Psoas muscle (tissue), 8 donors: ENCODE measurements around the gene CIT. TPM values are rescaled to one million over a fixed set of nuclear protein-coding genes. Genes with fewer than 3 reads are reported as not detected.

Experiments
- ATAC-seq, 4 donors: fragments of 200-7000 bp; cut with Tn5 transposase; one replicate each; pipeline ENCODE4 v1.9.1; 2020; ENCODE audit warnings: moderate library complexity in 3 of 4, mild to moderate bottlenecking in 2 of 4
- DNase-seq, 2 donors: peaks; one replicate each; pipeline ENCODE4 v3.0.0-alpha.2; 2020
- H3K27ac ChIP-seq: fragments of 200-600 bp; one replicate; pipeline ENCODE4 v1.8.0; 2022
- H3K27me3 ChIP-seq, 3 donors: fragments of 200-600 bp in 1 of 3; one replicate each; pipeline versions ENCODE4 v1.6.1 to v1.8.0; 2013 to 2022; ENCODE audit warnings: low read length in 2 of 3, mild to moderate bottlenecking in 2 of 3, moderate library complexity in 1 of 3; ENCODE audit not compliant: insufficient read depth in 3 of 3
- H3K36me3 ChIP-seq, 2 donors: fragments of 200-600 bp in 1 of 2; one replicate each; pipeline versions ENCODE4 v1.6.1 to v1.8.0; 2013 to 2022; ENCODE audit warnings: low read depth in 1 of 2, mild to moderate bottlenecking in 1 of 2, moderate library complexity in 1 of 2; ENCODE audit not compliant: insufficient read depth in 1 of 2
- H3K4me1 ChIP-seq: fragments of 200-600 bp; one replicate; pipeline ENCODE4 v1.8.0; 2022
- H3K4me3 ChIP-seq: fragments of 200-600 bp; one replicate; pipeline ENCODE4 v1.8.0; 2022; ENCODE audit warnings: mild to moderate bottlenecking
- H3K9me3 ChIP-seq: fragments of 200-600 bp; one replicate; pipeline ENCODE4 v1.8.0; 2022
- WGBS, 3 donors: extraction: QIAGEN DNeasy Blood & Tissue Kit; methylation state at CpG; one replicate each; pipeline versions ENCODE4 v1.1.6 to v1.1.7; 2013; 5-methylcytosine and 5-hydroxymethylcytosine counted together
- intact Hi-C, 2 donors: fragments of 100-400 bp; cut with DNase I; formaldehyde crosslinking; loops; one replicate each; pipeline versions ENCODE4 v1.11.0 to v1.14.2; 2022
- polyA plus RNA-seq, 3 donors: library from polyadenylated mRNA; stranded (reverse); fragments of 200-250 nt; gene quantifications; one replicate each; pipeline ENCODE4 v1.2.3, GENCODE V29; 2013
- total RNA-seq, 4 donors: library from RNA; stranded (reverse); fragmentation: NEBNext Ultra II Directional in 2 of 4; extraction: Animal tissue kit (Norgen Biotek cat#: 25700) in 2 of 4; gene quantifications; one replicate each; pipeline versions ENCODE4 v1.2.1 to v1.2.4, GENCODE V29; 2021 to 2023
- TF ChIP-seq, protein P1 (sequence below): fragments of 200-600 bp; IDR thresholded peaks from one replicate; pipeline ENCODE4 v1.8.0; 2022; ENCODE audit warnings: antibody characterized with exemption
- donor health status: healthy with polysubstance abuse.
- donor health status: DM: no; HTN: no; CAD: no; lungs with moderate emphysema.
- donor health status: Bipolar disorder and iron deficiency.
- donor health status: healthy.
- donor health status: DM: yes; HTN: yes; CAD: no.
- donor health status: DM: no; HTN: no; CAD: no.
- donor health status: DM: no; HTN: no; CAD: no.
- donor health status: DM: yes; HTN: yes; CAD: no.

CIT gene
- total and polyA plus RNA-seq, 7 donors = 0.06 to 2.4 (median 0.40) TPM

DNA sequence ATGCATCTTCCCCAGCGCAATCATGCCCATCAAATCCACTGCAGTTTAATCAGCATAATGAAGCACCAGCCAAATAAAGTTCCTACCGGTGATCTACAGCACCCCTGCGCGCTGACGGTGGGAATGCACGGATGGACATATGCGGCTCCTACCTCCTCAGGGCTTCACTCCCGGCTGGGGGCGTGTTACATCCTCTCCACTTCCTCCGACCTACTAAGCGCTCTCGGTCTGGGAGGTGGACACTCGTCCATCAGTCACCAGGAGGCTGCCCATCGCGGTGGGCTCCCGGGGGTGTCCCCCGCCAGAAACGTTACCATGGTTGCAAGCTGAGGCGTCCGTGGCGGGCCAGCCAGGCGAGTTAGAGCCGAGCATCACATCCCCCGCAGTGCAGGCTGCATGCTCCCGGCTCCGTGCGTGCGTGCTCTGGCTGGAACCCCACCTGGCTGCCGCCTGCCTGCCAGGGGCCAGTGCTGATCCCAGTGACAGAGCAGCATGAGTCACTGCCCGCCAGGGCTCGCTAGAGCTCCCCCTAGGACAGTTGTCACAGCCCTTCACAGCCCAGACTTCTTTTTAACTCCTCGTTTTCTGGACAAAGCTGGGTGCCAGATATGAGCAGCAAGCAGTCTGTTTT lies 73.0 kb downstream of the CIT start:
- WGBS, 3 donors = 11 to 21% (median 16%) methylated on average over 32 of the region's 32 CpGs
- peaks cover 13% of the 10 kb centered on the region for H3K4me1 ChIP-seq
- no peaks in the 10 kb centered on the region for H3K36me3 ChIP-seq
- H3K9me3 ChIP-seq = no peaks in the 10 kb centered on the region
- H3K4me3 ChIP-seq = peak overlapping the region; percentile 48
- H3K27ac ChIP-seq = no peak overlapping the region
- ATAC-seq = peak; percentile 98 to 100 (median 99)
- peak; percentile 75 to 87 for DNase-seq
- TF ChIP-seq, protein P1, sequence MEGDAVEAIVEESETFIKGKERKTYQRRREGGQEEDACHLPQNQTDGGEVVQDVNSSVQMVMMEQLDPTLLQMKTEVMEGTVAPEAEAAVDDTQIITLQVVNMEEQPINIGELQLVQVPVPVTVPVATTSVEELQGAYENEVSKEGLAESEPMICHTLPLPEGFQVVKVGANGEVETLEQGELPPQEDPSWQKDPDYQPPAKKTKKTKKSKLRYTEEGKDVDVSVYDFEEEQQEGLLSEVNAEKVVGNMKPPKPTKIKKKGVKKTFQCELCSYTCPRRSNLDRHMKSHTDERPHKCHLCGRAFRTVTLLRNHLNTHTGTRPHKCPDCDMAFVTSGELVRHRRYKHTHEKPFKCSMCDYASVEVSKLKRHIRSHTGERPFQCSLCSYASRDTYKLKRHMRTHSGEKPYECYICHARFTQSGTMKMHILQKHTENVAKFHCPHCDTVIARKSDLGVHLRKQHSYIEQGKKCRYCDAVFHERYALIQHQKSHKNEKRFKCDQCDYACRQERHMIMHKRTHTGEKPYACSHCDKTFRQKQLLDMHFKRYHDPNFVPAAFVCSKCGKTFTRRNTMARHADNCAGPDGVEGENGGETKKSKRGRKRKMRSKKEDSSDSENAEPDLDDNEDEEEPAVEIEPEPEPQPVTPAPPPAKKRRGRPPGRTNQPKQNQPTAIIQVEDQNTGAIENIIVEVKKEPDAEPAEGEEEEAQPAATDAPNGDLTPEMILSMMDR = peak; percentile 41
- intact Hi-C loops = loop anchor here in 1 of 2 donors (10.0 kb wide), 1 partner anchor 281 kb away; no protein-coding TSS in a partner anchor
- H3K27me3 ChIP-seq = peaks cover 0 to 34% (median 0%) of the 10 kb centered on the region in 3 donors

DNA sequence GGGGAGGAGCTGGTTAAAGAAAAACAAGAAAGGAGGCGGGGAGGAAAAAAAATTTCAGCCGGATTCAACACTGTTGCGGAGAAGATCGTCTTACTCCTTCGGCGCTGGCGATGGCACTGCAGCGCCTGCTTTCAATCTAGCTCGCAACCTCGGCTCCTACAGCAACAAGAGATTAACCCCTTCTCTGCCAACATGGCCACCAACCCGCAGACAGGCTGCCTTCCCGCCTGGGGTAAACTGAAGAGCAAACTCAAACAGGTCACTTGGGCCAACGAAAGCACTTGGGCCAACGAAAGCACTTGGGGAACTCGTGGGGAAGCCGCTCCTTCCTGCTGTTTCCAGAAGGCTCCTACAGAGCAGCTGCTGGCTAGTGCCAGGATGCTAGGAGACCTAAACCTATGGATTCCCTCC lies 73.7 kb downstream of the CIT start:
- ATAC-seq (peak in 2 of 4 donors; percentile 57 to 62), DNase-seq (peak in 1 of 2 donors; percentile 16)
- TF ChIP-seq, protein P1 = no peak
- Histone ChIP-seq H3K27ac (no peak overlapping the region), H3K27me3 (peaks cover 0 to 34% (median 0%) of the 10 kb centered on the region in 3 donors), H3K36me3 (no peaks in the 10 kb centered on the region), H3K4me3 (peak overlapping the region; percentile 48), H3K9me3 (no peaks in the 10 kb centered on the region), H3K4me1 (peaks cover 13% of the 10 kb centered on the region)
- intact Hi-C loops = loop anchor here in 1 of 2 donors (10.0 kb wide), 1 partner anchor 281 kb away; no protein-coding TSS in a partner anchor
- 19 to 30% (median 30%) methylated on average over 16 of the region's 16 CpGs for WGBS, 3 donors

DNA sequence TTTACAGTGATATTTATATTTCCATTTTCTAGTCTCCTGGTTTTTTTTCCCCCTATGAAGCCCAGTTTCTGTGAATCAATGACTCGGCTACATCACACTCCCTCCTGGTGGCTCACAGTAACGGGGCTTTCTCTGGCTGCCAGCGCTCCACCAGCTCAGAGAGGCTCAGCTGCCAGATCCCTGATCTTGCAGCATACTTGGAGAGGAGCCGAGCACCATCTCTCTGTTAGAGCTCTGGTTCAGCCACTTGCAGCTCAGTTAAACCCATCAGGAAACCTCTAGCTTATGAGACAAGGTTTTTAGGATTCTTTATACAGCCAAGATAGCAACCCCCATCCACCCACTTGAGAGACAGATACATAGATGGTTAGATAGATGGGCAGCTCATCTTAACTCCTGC lies 74.6 kb downstream of the CIT start:
- no peak overlapping the region for H3K4me3 ChIP-seq
- no peak overlapping the region for H3K27ac ChIP-seq
- no peaks in the 10 kb centered on the region for H3K36me3 ChIP-seq
- TF ChIP-seq, protein P1 = no peak
- H3K27me3 ChIP-seq = peaks cover 0 to 34% (median 0%) of the 10 kb centered on the region in 3 donors
- DNase-seq (peak; percentile 62 to 68), ATAC-seq (peak; percentile 45 to 71 (median 60))
- WGBS, 3 donors = 19 to 29% (median 28%) methylated on average over 4 of the region's 4 CpGs
- H3K9me3 ChIP-seq = no peaks in the 10 kb centered on the region
- peaks cover 13% of the 10 kb centered on the region for H3K4me1 ChIP-seq
- intact Hi-C loops = loop anchor here in 1 of 2 donors (10.0 kb wide), 1 partner anchor 282 kb away; no protein-coding TSS in a partner anchor

DNA sequence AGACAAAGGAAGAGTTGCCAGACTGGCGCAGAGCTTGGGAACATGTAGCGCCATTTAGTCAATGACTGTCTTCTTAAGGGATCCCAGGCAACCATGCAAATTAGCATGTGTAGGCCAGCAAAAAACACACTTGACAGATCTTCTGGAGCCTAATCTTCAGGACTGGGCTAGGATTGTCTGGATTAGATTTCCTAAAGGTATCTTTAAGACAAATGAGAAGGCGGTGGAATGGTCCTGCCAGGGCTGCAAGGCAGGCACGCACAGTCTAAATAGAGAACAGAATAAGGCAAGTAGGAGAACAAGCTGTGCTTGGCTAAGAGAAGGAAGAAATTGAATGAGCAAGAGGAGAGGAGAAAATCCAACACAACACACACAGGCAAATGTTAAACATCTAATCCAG lies 80.0 kb downstream of the CIT start:
- intact Hi-C loops = no loop called here
- Histone ChIP-seq H3K36me3 (no peaks in the 10 kb centered on the region), H3K4me3 (no peak overlapping the region), H3K27me3 (peaks cover 0 to 20% (median 0%) of the 10 kb centered on the region in 3 donors), H3K9me3 (no peaks in the 10 kb centered on the region), H3K4me1 (no peaks in the 10 kb centered on the region), H3K27ac (no peak overlapping the region)
- ATAC-seq = no peak
- DNase-seq = no peak
- 79 to 100% (median 100%) methylated on average over 4 of the region's 4 CpGs for WGBS, 3 donors
- TF ChIP-seq, protein P1 = no peak
